Vagina (tissue), 2 donors: Measurements from ENCODE around the gene MYB. TPM values are rescaled to one million over a fixed set of nuclear protein-coding genes. Genes with fewer than 3 reads are reported as not detected.

Experiments
- DNase-seq, 2 donors: peaks; one replicate each; pipeline ENCODE4 v3.0.0-alpha.2; 2017; ENCODE audit errors: extremely low spot score in 2 of 2
- H3K27ac ChIP-seq: fragments of 200-600 bp; sonication (generic); one replicate; pipeline ENCODE4 v1.5.1; 2019
- H3K27me3 ChIP-seq: fragments of 200-600 bp; sonication (generic); one replicate; pipeline ENCODE4 v1.5.1; 2019
- H3K36me3 ChIP-seq, 2 donors: fragments of 200-600 bp; sonication (generic); one replicate each; pipeline ENCODE4 v1.5.1; 2017 to 2019
- H3K4me1 ChIP-seq: fragments of 200-600 bp; sonication (generic); one replicate; pipeline ENCODE4 v1.5.1; 2019
- H3K4me3 ChIP-seq, 2 donors: fragments of 200-600 bp; sonication (generic); 1 replicate in 1 of 2; 2 replicates in 1 of 2; pipeline ENCODE4 v1.5.1; 2016 to 2019
- H3K9me3 ChIP-seq: fragments of 200-600 bp; sonication (generic); one replicate; pipeline ENCODE4 v1.5.1; 2019
- CTCF ChIP-seq, 3 experiments: fragments of 450-650 bp in 2 of 3; fragments of 200-600 bp in 1 of 3; sonication (generic) in 1 of 3; IDR thresholded peaks; one replicate each; pipeline ENCODE4 v1.5.1; 2017 to 2019; ENCODE audit warnings: antibody characterized with exemption in 3 of 3, mild to moderate bottlenecking in 2 of 3, moderate library complexity in 2 of 3
- POLR2A ChIP-seq, 2 donors: fragments of 450-650 bp; IDR thresholded peaks; one replicate each; pipeline ENCODE4 v1.6.1; 2017; ENCODE audit warnings: antibody characterized with exemption in 2 of 2, mild to moderate bottlenecking in 2 of 2, moderate library complexity in 2 of 2
- POLR2AphosphoS5 ChIP-seq, 2 donors: sonication (generic); formaldehyde crosslinking; IDR thresholded peaks; one replicate each; pipeline ENCODE4 v1.9.0; 2017; ENCODE audit warnings: antibody characterized with exemption in 2 of 2, mild to moderate bottlenecking in 2 of 2, low read depth in 1 of 2; ENCODE audit not compliant: insufficient read depth in 1 of 2
- intact Hi-C: fragments of 100-400 bp; cut with DNase I; formaldehyde crosslinking; loops from one replicate; pipeline ENCODE4 v1.15.1; 2023
- total RNA-seq: library from RNA; depleted of rRNA; stranded (reverse); fragments of >200 nt; gene quantifications from one replicate; pipeline ENCODE4 v1.2.3, GENCODE V29; 2016

Gene MYB
- total RNA-seq, 1 donor from 2014 or later, result 2.5 TPM

GRCh38 chr6:135256866-135257265 is 75.8 kb downstream of the MYB start:
- TF ChIP-seq POLR2AphosphoS5 (IDR thresholded peaks at IDR 0.05; ENCODE audit: insufficient read depth in 1 of 2, low read depth in 1 of 2) (no peak), POLR2A (IDR thresholded peaks at IDR 0.05) (no peak), CTCF (IDR thresholded peaks at IDR 0.05) (no peak)
- no peak overlapping the region for H3K27ac ChIP-seq
- no peak for DNase-seq
- no peaks in the 10 kb centered on the region for H3K27me3 ChIP-seq
- H3K4me1 ChIP-seq, result peaks cover 12% of the 10 kb centered on the region
- H3K36me3 ChIP-seq, result no peaks in the 10 kb centered on the region
- no peak overlapping the region for H3K4me3 ChIP-seq
- intact Hi-C loops, result no loop called here
- no peaks in the 10 kb centered on the region for H3K9me3 ChIP-seq

- peaks cover 12% of the 10 kb centered on the region for H3K4me1 ChIP-seq
- no peak overlapping the region for H3K27ac ChIP-seq
- TF ChIP-seq POLR2A (IDR thresholded peaks at IDR 0.05) (no peak), POLR2AphosphoS5 (IDR thresholded peaks at IDR 0.05; ENCODE audit: insufficient read depth in 1 of 2, low read depth in 1 of 2) (no peak), CTCF (IDR thresholded peaks at IDR 0.05) (no peak)
- no peaks in the 10 kb centered on the region for H3K9me3 ChIP-seq
- DNase-seq, result no peak
- H3K36me3 ChIP-seq, result no peaks in the 10 kb centered on the region
- no peak overlapping the region for H3K4me3 ChIP-seq
- H3K27me3 ChIP-seq, result no peaks in the 10 kb centered on the region
- intact Hi-C loops, result no loop called here
Observed at GRCh38 chr6:135257631-135258405, 76.7 kb downstream of the MYB start.

DNA sequence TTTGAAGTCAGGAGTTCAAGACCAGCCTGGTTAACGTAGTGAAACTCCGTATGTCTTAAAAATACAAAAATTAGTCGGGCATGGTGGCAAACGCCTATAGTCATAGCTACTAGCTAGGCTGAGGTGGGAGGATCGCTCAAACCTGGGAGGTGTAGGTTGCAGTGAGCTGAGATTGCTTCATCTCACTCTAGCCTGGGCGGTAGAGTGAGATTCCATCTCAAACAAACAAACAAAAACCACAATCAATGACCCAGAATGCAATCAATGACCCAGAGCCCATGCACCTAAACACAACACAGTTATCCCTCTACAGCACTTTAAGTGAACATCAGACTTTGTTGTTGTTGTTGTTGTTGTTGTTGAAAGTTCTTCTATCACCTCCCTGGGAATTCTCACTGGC is 77.9 kb downstream of the MYB start:
- intact Hi-C loops, result no loop called here
- H3K36me3 ChIP-seq, result no peaks in the 10 kb centered on the region
- no peak overlapping the region for H3K27ac ChIP-seq
- DNase-seq, result no peak
- H3K27me3 ChIP-seq, result no peaks in the 10 kb centered on the region
- TF ChIP-seq POLR2AphosphoS5 (IDR thresholded peaks at IDR 0.05; ENCODE audit: insufficient read depth in 1 of 2, low read depth in 1 of 2) (no peak), POLR2A (IDR thresholded peaks at IDR 0.05) (no peak), CTCF (IDR thresholded peaks at IDR 0.05) (no peak)
- H3K9me3 ChIP-seq, result no peaks in the 10 kb centered on the region
- peaks cover 12% of the 10 kb centered on the region for H3K4me1 ChIP-seq
- no peak overlapping the region for H3K4me3 ChIP-seq

GRCh38 chr6:135260612-135261011 is 79.5 kb downstream of the MYB start:
- no peaks in the 10 kb centered on the region for H3K36me3 ChIP-seq
- TF ChIP-seq POLR2A (IDR thresholded peaks at IDR 0.05), result no peak
- no peak for TF ChIP-seq CTCF (IDR thresholded peaks at IDR 0.05)
- TF ChIP-seq POLR2AphosphoS5 (IDR thresholded peaks at IDR 0.05; ENCODE audit: insufficient read depth in 1 of 2, low read depth in 1 of 2), result no peak
- no peaks in the 10 kb centered on the region for H3K9me3 ChIP-seq
- no peak overlapping the region for H3K4me3 ChIP-seq
- no peak overlapping the region for H3K27ac ChIP-seq
- DNase-seq, result no peak
- H3K27me3 ChIP-seq, result no peaks in the 10 kb centered on the region
- intact Hi-C loops, result no loop called here
- H3K4me1 ChIP-seq, result peaks cover 12% of the 10 kb centered on the region
